ENCODE data around the gene SFRP4.
"Not testable (repeated sequence)": the region's sequence is repeated elsewhere in the genome, so short reads cannot be mapped to it uniquely, and the experiment has no call there.

The SFRP4 gene

DNA sequence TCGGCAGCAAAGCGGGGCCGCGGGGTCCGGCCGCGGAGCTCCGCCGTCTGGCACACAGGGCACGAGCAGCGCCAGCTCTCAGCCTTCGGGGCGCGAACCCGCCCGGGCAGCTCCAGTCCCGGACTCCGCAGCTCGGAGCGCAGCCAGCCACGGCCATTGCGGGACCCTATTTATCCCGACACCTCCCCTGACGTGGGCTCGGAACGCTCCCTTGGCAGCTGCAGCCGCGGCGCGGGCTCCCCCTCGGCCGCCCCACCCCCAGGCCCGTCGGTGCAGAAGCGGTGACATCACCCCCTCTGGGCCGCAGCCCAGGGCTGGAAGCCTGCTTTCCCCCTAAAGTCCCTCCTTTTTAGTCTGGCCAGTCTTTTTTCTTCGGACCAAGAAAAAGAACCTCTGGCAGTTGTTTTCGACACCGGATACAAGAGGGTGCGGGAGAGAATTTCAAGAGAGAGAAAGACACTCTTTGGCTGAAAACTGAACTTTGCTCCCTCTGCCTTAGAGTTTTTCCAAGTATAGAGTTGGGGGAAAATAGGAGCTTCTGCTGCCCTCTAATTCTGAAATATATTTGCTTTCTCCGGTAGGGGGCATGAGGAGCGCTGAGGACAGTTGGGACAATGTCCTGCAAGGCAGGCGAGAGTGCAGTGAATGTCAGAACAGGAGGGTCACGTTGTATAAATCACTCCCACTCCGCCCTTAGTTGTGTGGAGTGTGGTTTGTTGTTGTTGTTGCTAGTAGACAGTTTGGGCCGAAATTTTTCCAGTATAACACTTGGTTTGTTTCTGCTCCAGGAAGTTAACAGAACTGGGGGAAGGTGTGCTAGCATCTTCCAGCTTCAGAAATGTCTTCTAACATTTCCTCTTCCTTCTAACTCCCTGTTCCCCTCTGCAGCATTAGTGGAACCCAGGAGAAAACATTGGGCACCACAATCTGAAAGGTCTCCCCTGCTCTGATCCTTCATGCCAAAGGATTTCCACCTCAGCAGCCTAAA lies at the start of gene SFRP4:
SFRP4 (minus strand) TSS at position 145 of the 988 bp plus-strand sequence. CDS start 280 bp downstream, outside the sequence.
- DNase-seq, result no peak

- DNase-seq, result no peak
Measured at GRCh38 chr7:37964196-37964595, 47.6 kb upstream of the SFRP4 start.

GRCh38 chr7:37961251-37961650 lies 44.6 kb upstream of the SFRP4 start:
- no peak for DNase-seq

DNA sequence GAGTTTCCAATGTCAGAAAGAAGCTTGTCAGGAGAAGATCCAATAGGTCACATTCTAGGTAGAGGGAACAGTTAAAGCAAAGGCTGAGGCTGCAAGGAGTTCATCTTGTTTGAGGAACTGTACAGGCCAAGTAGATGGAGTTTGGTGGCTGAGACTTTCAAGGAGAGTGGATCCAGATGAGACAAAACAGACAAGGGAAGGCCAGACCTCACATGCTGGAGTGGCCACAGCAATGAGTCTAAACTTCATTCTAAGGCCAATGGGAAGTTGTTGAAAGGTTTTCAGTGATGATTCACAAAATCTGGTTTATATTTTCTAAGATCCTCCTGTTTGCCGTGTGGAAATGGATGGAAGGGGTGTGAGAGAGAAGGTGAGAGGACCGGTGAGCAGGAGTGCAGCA lies 43.9 kb upstream of the SFRP4 start:
- no peak for DNase-seq

DNA sequence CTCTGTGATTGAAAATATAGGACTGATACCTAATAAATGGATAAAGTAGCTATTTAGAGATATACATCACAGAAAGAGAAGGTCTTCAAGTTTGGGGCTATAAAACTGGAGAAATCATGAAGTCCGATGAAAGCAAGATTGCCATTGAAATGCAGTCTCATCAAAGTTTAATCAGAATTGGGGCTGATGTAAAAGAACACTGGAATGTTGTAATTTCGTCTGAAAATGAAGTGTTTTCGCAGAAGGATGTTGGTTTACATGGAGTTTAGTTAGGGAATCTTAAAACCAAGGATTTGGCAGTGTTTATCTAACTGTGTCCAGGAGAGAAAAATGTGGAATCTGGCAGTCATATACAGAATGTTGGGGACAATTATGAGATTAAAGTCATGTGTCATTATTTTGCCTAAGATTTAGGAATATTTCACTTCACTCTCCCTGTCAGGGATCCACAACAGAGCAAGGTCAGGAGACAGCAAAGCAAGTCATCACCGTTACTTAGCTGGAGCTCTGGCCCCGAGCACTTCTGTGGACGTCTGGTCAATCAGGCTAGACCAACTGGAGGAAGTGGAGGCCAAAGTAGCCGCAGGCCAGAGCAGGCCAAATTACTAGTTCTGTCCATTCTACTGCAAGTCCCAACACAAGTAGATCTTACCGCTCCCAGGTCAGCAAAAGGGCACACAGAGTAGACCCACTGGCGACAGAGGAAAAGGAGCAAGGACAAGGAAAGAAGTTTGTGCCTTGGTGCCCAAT lies 40.8 kb upstream of the SFRP4 start:
- DNase-seq, result no peak

GRCh38 chr7:37956791-37957190 lies 40.2 kb upstream of the SFRP4 start:
- no peak for DNase-seq

DNA sequence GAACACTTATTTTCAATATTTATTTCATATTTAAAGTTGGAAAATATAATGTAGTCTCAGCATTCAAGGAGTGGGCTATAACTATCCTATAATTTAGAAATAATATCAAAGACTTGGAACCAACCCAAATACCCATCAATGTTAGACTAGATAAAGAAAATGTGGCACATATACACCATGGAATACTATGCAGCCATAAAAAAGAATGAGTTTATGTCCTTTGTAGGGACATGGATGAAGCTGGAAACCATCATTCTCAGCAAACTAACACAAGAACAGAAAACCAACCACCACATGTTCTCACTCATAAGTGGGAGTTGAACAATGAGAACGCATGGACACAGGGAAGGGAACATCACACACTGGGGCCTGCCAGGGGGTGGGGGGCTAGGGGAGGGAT lies 37.6 kb upstream of the SFRP4 start:
- not testable (repeated sequence) for DNase-seq

GRCh38 chr7:37952240-37952639 lies 35.6 kb upstream of the SFRP4 start:
- no peak for DNase-seq

DNA sequence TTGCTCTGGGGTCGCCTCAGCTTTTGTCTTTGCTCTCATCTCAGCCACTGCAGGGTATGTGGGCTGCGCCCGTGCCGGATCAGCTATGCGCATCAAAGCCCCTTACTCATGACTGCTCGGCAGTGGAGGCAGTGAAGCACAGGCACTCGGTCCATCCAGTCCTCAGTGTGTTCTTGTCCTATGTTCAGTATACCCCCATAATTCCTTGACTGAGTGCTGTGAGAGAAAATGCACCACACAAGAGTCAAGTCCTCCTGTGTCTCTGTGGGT lies 31.3 kb upstream of the SFRP4 start:
- DNase-seq, result no peak

- DNase-seq, result no peak
Measured at GRCh38 chr7:37947138-37947940, 30.7 kb upstream of the SFRP4 start.

- no peak for DNase-seq
Measured at GRCh38 chr7:37945336-37945735, 28.7 kb upstream of the SFRP4 start.

GRCh38 chr7:37944737-37945054 lies 28.1 kb upstream of the SFRP4 start:
- DNase-seq, result no peak

- no peak for DNase-seq
Measured at GRCh38 chr7:37943905-37944736, 27.5 kb upstream of the SFRP4 start.

GRCh38 chr7:37942934-37943610 lies 26.5 kb upstream of the SFRP4 start:
- DNase-seq, result no peak

DNA sequence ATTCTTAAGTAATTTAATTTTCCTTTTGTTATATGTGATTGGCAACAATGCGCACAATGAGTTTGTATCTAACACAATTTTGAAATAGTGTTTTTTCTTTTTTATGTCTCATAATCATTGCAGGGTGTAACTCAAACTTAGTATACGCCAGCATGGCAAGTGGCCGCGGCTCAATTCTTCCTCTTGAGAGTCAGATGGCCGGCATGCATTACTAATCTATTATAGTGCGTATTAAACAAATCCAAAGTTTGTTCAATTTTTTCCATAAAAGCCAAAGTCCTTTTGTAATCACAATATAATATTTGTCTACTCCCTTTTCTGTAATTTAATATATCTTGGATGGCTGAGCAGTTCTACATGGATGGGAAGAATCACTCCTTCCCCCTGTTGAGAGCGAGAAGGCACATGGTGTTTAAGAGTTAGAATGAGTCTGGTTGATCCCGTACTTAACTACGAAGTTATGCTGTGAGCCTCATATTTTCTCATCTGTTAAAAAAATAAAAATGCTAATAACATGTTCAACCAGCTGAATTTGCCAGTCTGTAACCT lies 16.5 kb upstream of the SFRP4 start:
- no peak for DNase-seq

- no peak for DNase-seq
Measured at GRCh38 chr7:37932543-37932942, 15.9 kb upstream of the SFRP4 start.

DNA sequence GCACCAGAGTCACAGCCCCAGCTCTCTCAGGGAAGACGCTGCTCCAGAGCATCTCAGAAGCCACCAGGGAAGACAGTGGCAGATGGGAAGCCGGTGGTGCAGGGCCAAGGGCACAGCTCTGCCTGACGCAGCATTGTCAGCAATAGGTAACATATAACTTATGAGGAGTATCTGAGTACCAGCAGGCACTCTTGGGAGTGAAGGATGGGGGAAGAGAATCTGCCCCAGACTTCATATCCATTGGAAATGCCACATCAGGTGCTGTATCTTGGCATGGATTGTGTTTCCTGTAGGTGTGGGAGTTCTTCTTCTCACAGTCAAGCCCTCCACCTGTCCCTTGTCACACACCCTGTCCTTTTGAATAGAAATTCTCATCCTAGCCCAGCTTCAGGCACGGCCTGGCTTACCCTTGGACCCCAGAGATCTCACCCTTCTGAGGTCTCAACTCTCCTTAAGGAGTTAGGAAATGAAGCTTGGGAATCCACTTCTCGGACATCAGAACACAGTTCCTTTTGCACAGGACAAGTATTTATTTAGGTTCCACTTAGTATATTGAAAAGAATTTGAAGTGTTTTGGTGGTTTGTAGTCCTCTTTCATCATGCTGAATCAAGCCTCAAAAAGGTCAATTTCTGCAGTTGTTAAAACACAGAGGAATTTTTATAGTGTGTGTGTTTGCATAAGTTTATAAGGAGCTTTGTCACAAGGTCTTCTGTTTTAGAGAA lies 13.8 kb upstream of the SFRP4 start:
- no peak for DNase-seq

GRCh38 chr7:37928878-37929277 lies 12.3 kb upstream of the SFRP4 start:
- DNase-seq, result no peak

DNA sequence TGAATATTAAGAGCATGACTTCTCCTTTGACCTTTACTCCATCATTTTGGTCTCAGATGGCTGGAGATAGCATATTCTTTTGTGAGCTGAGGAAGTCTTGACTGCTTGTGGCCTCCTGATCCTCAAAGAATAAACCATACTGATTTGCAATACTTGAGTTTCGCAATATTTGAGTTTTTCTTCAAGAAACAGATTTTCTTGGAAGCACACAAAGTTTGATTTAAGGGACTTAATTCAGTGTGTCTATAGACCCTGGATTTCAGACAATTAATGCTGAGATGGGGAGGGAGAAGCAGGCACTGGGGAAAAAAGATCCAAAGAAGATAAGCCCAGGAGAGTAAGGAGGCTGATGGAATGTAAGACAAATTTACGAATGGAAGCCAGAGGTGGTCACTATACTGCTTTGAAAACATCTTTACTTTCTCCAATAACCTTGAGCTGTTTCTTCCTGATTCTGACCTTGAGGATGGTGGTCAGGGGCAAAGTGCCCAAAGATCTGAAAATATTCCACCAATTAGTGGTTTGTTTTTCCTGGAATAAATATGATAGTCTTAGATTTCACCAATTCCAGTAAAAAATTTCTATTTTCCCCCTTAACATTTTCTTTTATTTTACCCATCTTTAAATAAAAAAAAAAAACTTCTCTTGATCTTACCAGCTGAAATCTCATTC lies 11.3 kb upstream of the SFRP4 start:
- no peak for DNase-seq

GRCh38 chr7:37925620-37926019 lies 9.0 kb upstream of the SFRP4 start:
- DNase-seq, result no peak
